Nucleus accumbens (tissue), 56 donors: Measurements from ENCODE around the gene SERPINB1.
A peak's percentile ranks its signal among the peaks of the same experiment; 100 is the strongest.

ENCODE experiments used
- DNase-seq, 56 donors: peaks; one replicate each; lab custom pipeline; 2025; lab: John Stamatoyannopoulos, UW

Gene SERPINB1

GRCh38 chr6:2851727-2852513, 10.3 kb upstream of the SERPINB1 start:
- no peak for DNase-seq

DNA sequence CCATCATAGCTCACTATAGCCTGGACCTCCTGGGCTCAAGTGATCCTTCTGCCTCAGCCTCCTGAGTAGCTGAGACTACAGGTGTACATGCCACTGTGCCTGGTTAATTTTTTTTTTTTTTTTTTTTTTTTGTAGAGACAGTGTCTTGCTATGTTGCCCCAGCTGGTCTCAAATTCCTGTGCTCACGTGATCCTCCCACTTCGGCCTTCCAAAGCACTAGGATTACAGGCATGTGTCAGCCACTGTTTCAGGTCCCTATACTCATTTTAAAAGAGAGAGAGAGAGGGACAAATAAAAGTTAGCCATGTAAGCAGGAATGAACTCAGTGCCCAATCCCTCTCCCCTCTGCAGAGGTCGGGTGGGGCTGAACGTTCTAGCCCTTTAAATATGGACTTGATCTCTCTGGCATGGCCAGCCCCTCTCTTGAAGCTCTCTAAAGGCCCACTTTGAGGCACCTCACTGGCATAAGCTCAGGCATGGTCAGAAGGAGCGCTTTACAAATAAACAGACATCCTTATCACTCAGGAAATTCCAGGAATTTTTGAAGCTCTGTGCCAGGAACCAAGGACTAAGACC, 9.0 kb upstream of the SERPINB1 start:
- no peak for DNase-seq

- no peak for DNase-seq
Measured at GRCh38 chr6:2848851-2849250, 7.2 kb upstream of the SERPINB1 start.

DNA sequence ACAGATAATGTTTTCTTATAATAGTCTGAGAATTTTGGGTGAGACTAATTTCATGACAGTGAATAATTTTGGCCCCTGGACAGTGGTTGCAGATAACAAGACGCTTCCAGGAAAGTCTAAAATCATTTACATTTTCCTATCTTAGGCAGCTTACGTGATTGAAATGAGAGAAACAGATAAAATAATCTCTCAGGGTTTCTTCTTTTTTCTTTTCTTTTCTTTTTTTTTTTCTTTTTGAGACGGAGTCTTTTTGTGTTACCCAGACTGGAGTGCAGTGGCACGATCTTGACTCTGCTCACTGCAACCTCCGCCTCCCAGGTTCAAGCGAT, 4.2 kb upstream of the SERPINB1 start:
- no peak for DNase-seq

DNA sequence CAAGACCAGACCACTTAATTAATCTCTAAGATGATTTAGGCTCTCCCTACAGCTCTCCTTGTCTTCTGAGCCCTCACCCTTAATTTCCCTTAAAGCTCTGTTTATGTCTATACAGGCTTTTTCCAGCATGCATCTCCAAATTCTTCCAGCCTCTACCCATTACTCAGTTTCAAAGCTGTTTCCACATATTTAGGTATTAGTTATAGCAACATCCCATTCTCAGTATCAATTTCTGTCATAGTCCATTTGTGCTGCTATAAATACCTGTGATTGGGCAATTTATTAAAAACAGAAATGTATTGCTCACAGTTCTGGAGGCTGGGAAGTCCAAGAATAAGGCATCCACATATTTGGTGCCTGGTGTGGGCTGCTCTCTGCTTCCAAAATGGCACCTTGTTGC, 2.3 kb upstream of the SERPINB1 start:
- no peak for DNase-seq

GRCh38 chr6:2843138-2843740, 1.6 kb upstream of the SERPINB1 start:
- no peak for DNase-seq

GRCh38 chr6:2842139-2842552, 483 bp upstream of the SERPINB1 start:
- DNase-seq: no peak

DNA sequence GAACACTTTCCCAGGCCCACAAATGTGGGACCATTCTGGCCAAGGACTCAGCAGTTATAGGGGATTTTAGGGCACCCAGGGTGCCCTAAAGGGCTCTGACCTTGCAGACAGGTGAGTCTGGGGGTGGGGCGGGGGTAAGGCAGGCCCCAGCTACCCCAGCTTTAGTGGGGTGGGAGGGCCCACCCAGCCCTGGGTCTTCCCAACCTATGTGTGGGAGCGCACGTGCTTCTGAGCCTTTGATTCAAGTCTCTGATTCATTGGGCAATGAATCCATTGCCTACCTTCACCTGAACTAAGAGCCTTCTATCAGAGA, 958 bp downstream of the SERPINB1 start:
- DNase-seq: no peak

- DNase-seq: peak in 15 of 56 donors; percentile 15 to 56 (median 34)
Measured at GRCh38 chr6:2839982-2840748, 1.5 kb downstream of the SERPINB1 start.

DNA sequence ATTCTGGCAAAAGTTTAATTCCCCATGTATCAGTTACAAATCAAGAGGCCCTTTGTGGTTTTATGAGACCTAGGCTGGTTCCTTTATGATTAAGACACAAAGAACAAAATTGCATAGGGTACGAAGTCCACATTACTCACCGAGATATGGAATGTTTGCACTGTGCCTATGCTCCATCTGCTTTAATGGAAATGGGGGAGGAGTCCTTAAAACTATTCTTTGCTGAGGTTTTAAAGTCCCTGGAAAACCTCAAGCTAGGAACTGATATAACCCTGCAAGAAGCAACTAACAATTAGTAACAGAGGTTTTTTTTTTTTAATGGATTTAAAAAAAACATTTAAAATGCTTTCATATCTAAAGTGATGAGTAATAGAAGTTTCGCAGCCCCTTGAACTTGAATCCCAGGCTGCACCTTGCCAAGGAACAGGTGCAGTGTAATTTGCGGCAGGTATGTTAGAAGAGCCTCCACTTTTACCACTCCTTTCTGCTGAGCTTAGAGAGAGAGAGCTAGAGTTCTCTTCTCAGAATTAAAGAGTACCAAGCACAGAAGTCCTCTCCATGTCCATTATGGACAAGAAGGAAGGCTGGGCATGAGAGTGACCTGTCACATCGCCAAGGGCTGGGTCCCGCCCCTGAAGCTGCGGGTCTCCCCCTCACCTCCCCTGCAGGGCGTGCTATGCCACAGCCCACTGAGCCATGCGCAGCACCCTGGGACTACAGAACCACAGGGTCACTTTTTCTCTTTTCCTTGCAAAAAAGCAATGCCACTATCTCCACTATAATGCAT, 2.3 kb downstream of the SERPINB1 start:
- no peak for DNase-seq

DNA sequence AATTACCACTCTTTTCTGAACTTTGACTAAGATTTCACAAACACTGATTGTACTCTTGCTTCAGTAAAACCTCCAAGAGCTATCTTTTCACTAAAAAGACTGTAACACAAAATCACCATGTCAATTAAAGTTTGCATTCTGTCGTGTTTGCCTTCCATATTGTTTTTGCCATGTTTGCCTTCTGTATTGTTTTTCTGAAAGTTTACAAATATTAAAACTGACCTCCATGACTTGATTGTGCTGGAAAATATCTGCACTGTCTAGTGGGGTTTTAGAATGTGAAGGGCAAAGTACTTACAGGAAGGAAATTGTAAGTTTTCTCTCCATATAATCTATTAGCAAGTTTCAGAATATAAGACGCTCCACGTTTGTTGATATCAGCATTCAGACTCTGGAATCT, 3.4 kb downstream of the SERPINB1 start:
- no peak for DNase-seq

GRCh38 chr6:2834262-2834661, 7.4 kb downstream of the SERPINB1 start:
- DNase-seq: no peak

GRCh38 chr6:2831392-2831791, 10.3 kb downstream of the SERPINB1 start:
- DNase-seq: no peak

DNA sequence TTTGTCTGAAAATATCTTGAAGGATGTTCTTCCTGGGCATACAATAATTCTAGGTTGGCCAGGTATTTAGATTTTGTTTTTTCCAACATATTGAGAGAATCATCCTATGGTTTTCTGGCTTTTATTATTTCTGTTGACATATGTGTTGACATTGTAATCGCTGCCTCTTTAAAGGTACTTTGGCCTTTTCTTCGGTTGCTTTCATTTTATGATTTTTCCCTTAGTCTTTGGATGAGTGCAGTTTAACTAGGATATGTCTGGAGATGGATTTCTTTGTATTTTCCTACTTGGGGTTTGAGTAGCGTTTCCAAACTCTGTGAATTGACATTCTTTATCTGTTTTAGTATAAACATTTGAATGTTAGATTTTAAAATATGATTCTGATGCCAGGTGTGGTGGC, 11.5 kb downstream of the SERPINB1 start:
- DNase-seq: no peak

- no peak for DNase-seq
Measured at GRCh38 chr6:2829253-2829652, 12.4 kb downstream of the SERPINB1 start.

GRCh38 chr6:2828629-2829028, 13.0 kb downstream of the SERPINB1 start:
- DNase-seq: no peak

GRCh38 chr6:2827142-2827541, 14.5 kb downstream of the SERPINB1 start:
- no peak for DNase-seq

GRCh38 chr6:2826131-2826530, 15.5 kb downstream of the SERPINB1 start:
- DNase-seq: no peak

DNA sequence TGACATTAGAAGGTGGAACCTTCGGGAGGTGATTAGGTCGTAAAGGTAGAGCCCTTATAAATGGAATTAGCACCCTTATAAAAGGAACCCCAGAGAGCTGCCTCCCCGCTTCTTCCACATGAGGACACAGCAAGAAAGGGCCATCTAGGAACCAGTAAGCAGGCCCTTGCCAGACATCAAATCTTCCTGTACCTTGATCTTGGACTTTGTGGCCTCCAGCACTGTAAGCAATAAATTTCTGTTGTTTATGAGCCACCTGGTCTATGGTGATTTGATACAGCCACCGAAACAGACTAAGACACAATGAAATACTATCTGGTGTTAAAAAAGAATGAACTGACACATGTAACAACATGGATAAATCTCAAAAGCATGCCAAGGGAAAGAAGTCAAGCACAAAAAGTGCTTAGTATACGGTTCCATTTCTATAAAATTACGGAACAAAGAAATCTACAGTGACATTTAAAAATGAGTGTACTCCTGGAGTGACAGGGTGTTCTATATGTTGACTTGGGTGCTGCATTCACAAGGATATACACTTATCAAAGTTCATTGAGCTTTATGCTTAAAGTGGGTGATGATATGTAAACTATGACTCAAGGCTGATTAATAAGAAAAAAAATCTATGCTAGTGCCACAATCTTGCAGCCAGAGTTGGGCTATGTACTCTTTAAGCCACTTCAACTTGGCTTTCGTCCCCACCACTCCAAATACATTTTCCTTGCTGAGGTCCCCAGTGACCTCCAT, 18.4 kb downstream of the SERPINB1 start:
- DNase-seq: no peak

DNA sequence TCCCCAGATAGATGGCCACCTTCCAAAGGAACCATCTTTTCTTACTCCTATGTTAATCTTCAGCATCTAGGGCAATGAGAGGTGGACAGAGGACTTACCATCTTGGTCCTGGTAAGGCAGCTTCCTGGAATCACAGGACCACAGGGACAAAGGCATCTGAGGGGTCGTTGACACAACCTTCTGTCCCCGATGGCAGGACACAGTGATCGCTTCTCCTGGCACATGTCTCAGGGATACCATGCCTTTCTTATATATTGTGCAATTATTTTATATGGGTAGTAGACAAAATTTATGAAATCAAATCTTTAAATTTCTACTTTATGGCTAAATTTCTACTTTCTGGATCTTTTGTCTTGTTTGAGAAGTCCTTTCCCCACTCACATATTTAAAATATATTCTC, 20.1 kb downstream of the SERPINB1 start:
- DNase-seq: no peak
